ENCODE data around the gene PCDHB10. TPM values are rescaled to one million over a fixed set of nuclear protein-coding genes. Genes with fewer than 3 reads are reported as not detected.
"Not testable (repeated sequence)": the region's sequence is repeated elsewhere in the genome, so short reads cannot be mapped to it uniquely, and the experiment has no call there.

PCDHB10 gene
- polyA plus RNA-seq, 2 of the 4 experiments (the other 2 are of a cell fraction) = 0.06 TPM; not detected in 1

GRCh38 chr5:141196363-141196762, 4.2 kb downstream of the PCDHB10 start:
- FAIRE-seq (no peak), DNase-seq (ENCODE audit: low read depth in 1 of 2, low spot score in 1 of 2) (no peak), ATAC-seq (no peak)
- Histone ChIP-seq H3K4me1 (no peaks in the 10 kb centered on the region), H3K27ac (no peak overlapping the region), H3K4me2 (no peak overlapping the region), H3K4me3 (no peak overlapping the region), H3K9me3 (peaks cover 18% of the 10 kb centered on the region)
- TF ChIP-seq KDM1A (IDR thresholded peaks at IDR 0.05; ENCODE audit: low read depth) (no peak), MYC (IDR thresholded peaks at IDR 0.05; ENCODE audit: borderline replicate concordance, low read length) (no peak), CHD2 (IDR thresholded peaks at IDR 0.05; ENCODE audit: low read length, partially characterized antibody) (no peak), ELK1 (IDR thresholded peaks at IDR 0.05; ENCODE audit: low read depth, low read length) (no peak), CEBPB (IDR thresholded peaks at IDR 0.05) (no peak), RARB (CRISPR knock-in tag; IDR thresholded peaks at IDR 0.05) (no peak)
- POLR2A ChIA-PET = no interaction called here
- CTCF ChIA-PET = interaction anchor here (0.6 to 1.8 kb wide), 2 partner anchors 9 to 33 kb away, joined by 3 to 10 read pairs; partner anchors contain the start of gene PCDHB9
- 6% methylated on average over 3 of the region's 3 CpGs for WGBS (ENCODE audit: missing lambda C conversion rate)

GRCh38 chr5:141199359-141200235, 7.4 kb downstream of the PCDHB10 start, which contains the start of gene PCDHB11:
Gene PCDHB11 (plus strand): TSS chr5:141199627. CDS start chr5:141199775, 148 bp downstream.
- Histone ChIP-seq H3K4me1 (no peaks in the 10 kb centered on the region), H3K9me3 (peaks cover 12% of the 10 kb centered on the region), H3K4me3 (peak within 1 kb of the TSS; percentile 30; the same call in 2 of the 3 replicates), H3K27ac (no peak within 1 kb of the TSS), H3K4me2 (peak within 1 kb of the TSS; percentile 54)
- ATAC-seq (peak; percentile 68 to 78; a peak in 5 of 6 replicates), DNase-seq (ENCODE audit: low read depth in 1 of 2, low spot score in 1 of 2) (peak; percentile 6 to 39), FAIRE-seq (no peak)
- TF ChIP-seq CTCF (IDR thresholded peaks at IDR 0.05) (peak; percentile 38), MYC (IDR thresholded peaks at IDR 0.05; ENCODE audit: borderline replicate concordance, low read length) (no peak), RAD21 (conservative IDR thresholded peaks at IDR 0.05 in 1 of 2, IDR thresholded peaks at IDR 0.05 in 1 of 2) (peak; percentile 31 to 46; a peak in 4 of 5 replicates)
- ChIA-PET POLR2A (interaction anchor here (1.0 kb wide), 1 partner anchor 121 kb away, joined by 3 read pairs; the partner anchor contains the start of gene TAF7), CTCF (interaction anchor here (0.6 to 2.6 kb wide), 27 partner anchors 8 to 745 kb away, joined by 3 to 11 read pairs (median 4); partner anchors contain the start of genes HDAC3, PCDHB14, PCDHB16 and PCDHB9)
- 13% methylated on average over 21 of the region's 21 CpGs for WGBS (ENCODE audit: missing lambda C conversion rate)

GRCh38 chr5:141201126-141201525, 9.0 kb downstream of the PCDHB10 start:
- H3K4me1 ChIP-seq; CTCF ChIA-PET; POLR2A ChIA-PET; H3K9me3 ChIP-seq; H3K27ac ChIP-seq; ATAC-seq; DNase-seq (ENCODE audit: low read depth in 1 of 2, low spot score in 1 of 2); H3K4me2 ChIP-seq; H3K4me3 ChIP-seq; FAIRE-seq: not testable (repeated sequence)
- WGBS (ENCODE audit: missing lambda C conversion rate) = 70% methylated on average over 25 of the region's 38 CpGs

GRCh38 chr5:141201646-141202045, 9.5 kb downstream of the PCDHB10 start:
- FAIRE-seq = not testable (repeated sequence)
- CTCF ChIA-PET = interaction anchor here (1.5 to 1.6 kb wide), 3 partner anchors 148 to 362 kb away, joined by 3 to 4 read pairs (median 3); partner anchors contain the start of gene PCDHGB1
- 69% methylated on average over 21 of the region's 35 CpGs for WGBS (ENCODE audit: missing lambda C conversion rate)

GRCh38 chr5:141208478-141208877, 16.3 kb downstream of the PCDHB10 start, which contains the start of gene PCDHB12:
Gene PCDHB12 (plus strand): TSS chr5:141208719. CDS start chr5:141208908, 189 bp downstream.
- peak in 1 of 2 experiments; percentile 9 for DNase-seq (ENCODE audit: low read depth in 1 of 2, low spot score in 1 of 2)
- no peak within 1 kb of the TSS for H3K4me2 ChIP-seq
- H3K27ac ChIP-seq = no peak within 1 kb of the TSS
- 6% methylated on average over 11 of the region's 11 CpGs for WGBS (ENCODE audit: missing lambda C conversion rate)
- TF ChIP-seq POLR2A (IDR thresholded peaks at IDR 0.05; ENCODE audit: low read length) = no peak
- 0 out of 3 replicates have a peak, but pooled peaks have one; percentile 11 for TF ChIP-seq CTCF (IDR thresholded peaks at IDR 0.05)
- no peak for ATAC-seq
- H3K4me1 ChIP-seq = no peaks in the 10 kb centered on the region
- H3K9me3 ChIP-seq = peaks cover 8% of the 10 kb centered on the region; the same call in 2 of the 3 replicates
- ChIA-PET POLR2A (no interaction called here), CTCF (interaction anchor here (0.7 to 1.3 kb wide), 7 partner anchors 9 to 349 kb away, joined by 3 to 5 read pairs (median 3); partner anchors contain the start of genes PCDHB11 and PCDHB6)
- FAIRE-seq = no peak
- no peak within 1 kb of the TSS for H3K4me3 ChIP-seq

More at GRCh38 chr5:141201646-141202045, 9.5 kb downstream of the PCDHB10 start:
- POLR2A ChIA-PET; H3K27ac ChIP-seq; H3K4me1 ChIP-seq; DNase-seq (ENCODE audit: low read depth in 1 of 2, low spot score in 1 of 2); ATAC-seq; H3K9me3 ChIP-seq; H3K4me2 ChIP-seq; H3K4me3 ChIP-seq: not testable (repeated sequence)

GRCh38 chr5:141210281-141210680, 18.1 kb downstream of the PCDHB10 start:
- WGBS (ENCODE audit: missing lambda C conversion rate) = 74% methylated on average over 14 of the region's 39 CpGs
- CTCF ChIA-PET; POLR2A ChIA-PET; FAIRE-seq; H3K27ac ChIP-seq; ATAC-seq; DNase-seq (ENCODE audit: low read depth in 1 of 2, low spot score in 1 of 2); H3K9me3 ChIP-seq; H3K4me1 ChIP-seq; H3K4me3 ChIP-seq; H3K4me2 ChIP-seq: not testable (repeated sequence)

GRCh38 chr5:141210849-141211248, 18.7 kb downstream of the PCDHB10 start:
- H3K4me1 ChIP-seq; H3K4me2 ChIP-seq; DNase-seq (ENCODE audit: low read depth in 1 of 2, low spot score in 1 of 2); CTCF ChIA-PET; POLR2A ChIA-PET; H3K27ac ChIP-seq; H3K9me3 ChIP-seq; H3K4me3 ChIP-seq; ATAC-seq; FAIRE-seq: not testable (repeated sequence)
- 40% methylated on average over 1 of the region's 27 CpGs for WGBS (ENCODE audit: missing lambda C conversion rate)
